ENCODE measurements around the gene ADGRB2. TPM values are rescaled to one million over a fixed set of nuclear protein-coding genes. Genes with fewer than 3 reads are reported as not detected.

Gene ADGRB2
- total RNA-seq, 1 experiment from 2014 or later = 1.1 TPM

- Histone ChIP-seq H3K36me3 (no peaks in the 10 kb centered on the region), H3K4me1 (peaks cover 13% of the 10 kb centered on the region; the same call in 1 of the 2 replicates), H3K9me3 (replicated peaks) (no peaks in the 10 kb centered on the region), H3K27me3 (peaks cover 31% of the 10 kb centered on the region), H3K4me3 (no peak overlapping the region), H3K27ac (no peak overlapping the region)
- DNase-seq = no peak
Measured at GRCh38 chr1:31768939-31769704, 5.0 kb upstream of the ADGRB2 start.

GRCh38 chr1:31768407-31768907 is 4.3 kb upstream of the ADGRB2 start:
- H3K27me3 ChIP-seq = peaks cover 33% of the 10 kb centered on the region
- H3K4me3 ChIP-seq = no peak overlapping the region
- no peak overlapping the region for H3K27ac ChIP-seq
- peaks cover 13% of the 10 kb centered on the region; the same call in 1 of the 2 replicates for H3K4me1 ChIP-seq
- no peaks in the 10 kb centered on the region for H3K9me3 ChIP-seq (replicated peaks)
- no peaks in the 10 kb centered on the region for H3K36me3 ChIP-seq
- DNase-seq = no peak

DNA sequence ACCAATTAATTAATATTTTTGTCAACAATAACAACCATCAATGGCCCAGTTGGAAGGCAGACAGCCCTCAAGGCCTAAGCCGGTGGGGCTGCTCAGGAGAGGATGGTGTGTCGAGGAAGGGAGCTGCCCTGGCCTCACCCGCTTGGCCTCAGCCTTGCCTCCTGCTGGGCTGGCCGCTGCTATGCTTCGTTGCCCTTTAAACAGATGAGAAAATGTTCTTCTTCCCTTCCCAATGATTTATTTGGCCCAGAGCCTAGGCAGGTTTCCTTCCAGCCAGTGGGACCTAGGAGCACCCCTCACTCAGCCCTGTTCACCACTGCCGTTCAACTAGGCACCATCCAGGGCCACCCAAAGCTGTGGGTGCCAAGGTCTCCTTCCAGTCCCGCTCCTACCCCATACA is 3.1 kb upstream of the ADGRB2 start:
- Histone ChIP-seq H3K36me3 (no peaks in the 10 kb centered on the region), H3K4me3 (no peak overlapping the region), H3K9me3 (replicated peaks) (no peaks in the 10 kb centered on the region), H3K27ac (no peak overlapping the region), H3K27me3 (peaks cover 35% of the 10 kb centered on the region), H3K4me1 (peaks cover 18% of the 10 kb centered on the region; the same call in 1 of the 2 replicates)
- no peak for DNase-seq

DNA sequence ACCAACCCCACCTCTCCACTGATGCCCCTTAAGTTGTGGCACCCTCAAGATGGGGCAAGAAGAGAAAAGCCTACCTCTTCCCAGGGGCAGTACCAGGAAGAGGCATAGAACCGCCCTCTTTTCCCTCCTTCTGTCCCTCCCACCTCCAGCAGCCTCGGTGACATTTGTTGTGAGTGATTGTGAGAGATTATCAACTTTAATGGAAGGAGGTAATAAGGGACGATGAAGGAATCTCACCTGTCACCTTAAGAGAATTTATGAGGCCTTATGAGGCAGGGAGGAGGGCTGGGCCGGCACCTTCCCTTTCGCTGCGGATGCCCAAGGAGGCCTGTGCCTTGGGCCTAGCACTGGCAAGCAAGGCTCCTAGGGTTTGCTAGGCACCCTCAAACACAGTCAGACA is 1.4 kb upstream of the ADGRB2 start:
- Histone ChIP-seq H3K36me3 (no peaks in the 10 kb centered on the region), H3K27ac (no peak overlapping the region), H3K4me3 (no peak overlapping the region), H3K4me1 (peaks cover 23% of the 10 kb centered on the region), H3K27me3 (peaks cover 35% of the 10 kb centered on the region), H3K9me3 (replicated peaks) (no peaks in the 10 kb centered on the region)
- no peak for DNase-seq

DNA sequence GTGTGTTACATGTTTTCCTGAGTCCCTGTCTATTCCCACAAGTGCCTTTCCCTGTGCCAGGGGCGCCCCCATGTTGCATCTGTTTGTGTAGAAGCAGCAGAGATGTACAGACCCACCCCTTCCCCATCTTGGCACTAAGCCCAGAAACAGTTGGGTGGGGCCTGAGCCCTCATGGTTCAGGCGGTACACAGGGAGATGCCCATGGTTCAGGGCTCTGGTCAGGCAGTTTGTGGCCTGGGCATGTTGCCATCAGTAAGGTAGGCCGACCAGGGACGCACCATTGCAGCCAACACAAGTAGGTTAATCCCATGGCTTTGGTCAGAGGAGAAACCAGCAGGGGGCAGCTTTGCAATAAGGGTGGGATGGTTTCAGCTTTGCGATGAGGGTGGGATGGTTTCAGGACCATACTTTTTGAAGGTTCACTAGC is 914 bp upstream of the ADGRB2 start:
- Histone ChIP-seq H3K9me3 (replicated peaks) (no peaks in the 10 kb centered on the region), H3K4me3 (no peak overlapping the region), H3K36me3 (no peaks in the 10 kb centered on the region), H3K27ac (no peak overlapping the region), H3K27me3 (peaks cover 35% of the 10 kb centered on the region), H3K4me1 (peaks cover 23% of the 10 kb centered on the region)
- peak; percentile 28 to 48 for DNase-seq

DNA sequence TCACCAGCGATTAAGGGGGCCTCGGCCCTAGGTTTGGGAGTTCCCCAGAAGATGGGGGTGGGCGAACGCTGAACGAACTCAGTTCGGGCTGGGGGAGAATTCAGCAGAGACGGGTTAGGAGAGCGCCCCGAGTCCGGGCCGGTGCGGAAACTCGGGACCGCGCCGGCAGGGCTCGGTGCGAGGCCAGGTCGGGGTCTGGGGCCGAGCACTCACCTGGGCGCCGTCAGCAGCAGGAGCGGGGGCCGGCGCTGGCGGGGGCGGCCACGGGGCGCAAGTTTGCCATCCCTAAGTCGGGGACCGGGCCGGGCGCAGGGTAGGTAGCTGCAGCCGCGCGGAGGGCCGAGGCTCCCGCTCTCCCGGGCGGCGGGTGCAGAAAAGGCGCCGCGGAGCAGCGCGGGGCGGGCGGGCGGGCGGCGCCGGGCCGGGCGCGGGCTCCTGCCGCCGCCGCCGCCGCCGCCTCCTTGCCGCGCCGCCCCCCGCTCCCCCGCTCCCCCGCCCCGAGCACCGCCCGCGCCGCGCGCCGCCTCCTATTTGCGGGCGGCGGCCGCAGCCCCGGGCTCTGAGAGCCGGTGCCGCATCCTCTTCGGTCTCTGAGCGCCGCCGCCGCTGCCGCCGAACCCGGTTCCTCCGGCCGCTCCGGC is 349 bp downstream of the ADGRB2 start:
- H3K27ac ChIP-seq = no peak overlapping the region
- H3K36me3 ChIP-seq = no peaks in the 10 kb centered on the region
- DNase-seq = no peak
- peaks cover 32% of the 10 kb centered on the region for H3K27me3 ChIP-seq
- H3K4me1 ChIP-seq = peaks cover 20% of the 10 kb centered on the region
- H3K4me3 ChIP-seq = peak overlapping the region; percentile 56
- H3K9me3 ChIP-seq (replicated peaks) = no peaks in the 10 kb centered on the region

DNA sequence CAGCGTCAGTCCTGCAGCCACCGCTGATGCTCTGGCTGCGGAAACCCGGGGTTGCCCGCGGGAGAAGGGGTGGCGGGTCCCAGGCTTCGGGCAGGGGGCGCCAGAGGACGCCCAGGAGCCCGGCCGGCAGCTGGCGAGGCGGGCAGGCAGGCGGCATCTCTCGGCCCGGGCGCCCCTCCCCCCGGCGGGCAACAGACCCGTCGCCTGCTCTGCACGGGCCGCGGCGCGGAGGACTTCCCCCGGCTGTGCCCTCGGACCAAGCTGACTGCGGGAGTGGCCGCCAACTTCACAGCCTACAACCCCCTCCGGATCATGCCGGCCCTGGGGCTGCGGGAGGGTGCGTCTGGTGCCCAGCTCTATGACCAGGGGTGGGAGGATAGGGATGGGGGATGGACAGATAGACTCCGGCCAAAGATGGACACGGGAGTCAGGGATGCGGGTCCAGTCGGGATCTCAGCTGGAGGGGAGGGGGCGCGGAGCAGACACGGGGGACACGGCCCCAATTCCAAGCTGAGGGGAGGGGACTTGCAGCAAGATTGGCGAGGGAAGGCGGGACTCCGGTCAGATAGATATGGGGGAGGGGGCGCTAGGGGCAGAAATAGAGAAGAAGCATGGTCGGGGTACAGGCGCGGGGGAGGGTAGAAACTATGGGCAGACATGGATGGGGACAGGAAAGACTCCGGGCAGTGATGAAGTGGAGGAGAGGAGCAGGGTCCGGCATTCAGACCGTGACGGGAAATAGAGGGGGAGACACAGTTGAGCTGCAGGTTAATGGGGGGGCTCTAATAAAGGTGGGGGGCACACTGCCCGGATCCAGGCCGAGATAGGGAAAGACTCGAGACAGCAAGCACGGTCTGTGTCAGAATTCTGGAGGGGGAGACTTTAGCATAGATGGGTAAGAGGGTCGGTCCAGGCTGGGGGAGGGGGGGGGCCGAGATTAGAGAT is 1.1 kb downstream of the ADGRB2 start:
- Histone ChIP-seq H3K4me1 (peaks cover 20% of the 10 kb centered on the region), H3K27ac (no peak overlapping the region), H3K4me3 (peak overlapping the region; percentile 56), H3K36me3 (no peaks in the 10 kb centered on the region), H3K27me3 (peaks cover 31% of the 10 kb centered on the region), H3K9me3 (replicated peaks) (no peaks in the 10 kb centered on the region)
- peak; percentile 75 to 80 for DNase-seq

DNA sequence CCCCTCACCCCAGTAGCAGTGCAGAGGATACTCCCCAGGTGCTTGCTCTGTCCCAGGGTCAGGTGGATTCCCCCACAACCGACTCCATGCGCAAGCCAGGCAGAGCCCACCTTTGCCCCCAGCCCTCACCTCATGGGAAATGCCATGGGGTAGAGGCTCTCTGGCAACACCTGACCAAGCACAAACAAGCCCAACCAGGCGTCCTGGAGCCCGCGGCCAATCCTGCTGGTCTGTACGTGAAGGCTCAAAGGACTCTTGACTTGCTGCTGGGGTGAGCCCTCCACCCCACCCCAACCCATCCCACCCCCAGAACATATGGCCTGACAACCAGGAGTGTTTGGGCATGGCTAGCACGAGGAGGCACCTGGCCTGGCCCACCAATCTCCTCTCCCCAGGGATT is 1.8 kb downstream of the ADGRB2 start:
- H3K27me3 ChIP-seq = peaks cover 25% of the 10 kb centered on the region; the same call in 1 of the 2 replicates
- H3K36me3 ChIP-seq = no peaks in the 10 kb centered on the region
- no peak overlapping the region for H3K4me3 ChIP-seq
- H3K4me1 ChIP-seq = peaks cover 20% of the 10 kb centered on the region
- H3K9me3 ChIP-seq (replicated peaks) = no peaks in the 10 kb centered on the region
- no peak for DNase-seq
- H3K27ac ChIP-seq = no peak overlapping the region

GRCh38 chr1:31761883-31762282 is 2.3 kb downstream of the ADGRB2 start:
- Histone ChIP-seq H3K36me3 (no peaks in the 10 kb centered on the region), H3K27me3 (peaks cover 20% of the 10 kb centered on the region; the same call in 1 of the 2 replicates), H3K4me1 (peaks cover 20% of the 10 kb centered on the region), H3K9me3 (replicated peaks) (no peaks in the 10 kb centered on the region), H3K27ac (no peak overlapping the region), H3K4me3 (no peak overlapping the region)
- DNase-seq = no peak

GRCh38 chr1:31760471-31761470 is 3.4 kb downstream of the ADGRB2 start:
- no peaks in the 10 kb centered on the region for H3K36me3 ChIP-seq

GRCh38 chr1:31759298-31760023 is 4.7 kb downstream of the ADGRB2 start:
- Histone ChIP-seq H3K27ac (no peak overlapping the region), H3K4me1 (peaks cover 34% of the 10 kb centered on the region), H3K27me3 (peaks cover 6% of the 10 kb centered on the region; the same call in 1 of the 2 replicates), H3K9me3 (replicated peaks) (no peaks in the 10 kb centered on the region), H3K36me3 (no peaks in the 10 kb centered on the region), H3K4me3 (no peak overlapping the region)
- no peak for DNase-seq

More at GRCh38 chr1:31760471-31761470, 3.4 kb downstream of the ADGRB2 start:
- Histone ChIP-seq H3K4me1 (peaks cover 26% of the 10 kb centered on the region), H3K4me3 (peak overlapping the region; percentile 73), H3K27ac (peak overlapping the region; percentile 22; the same call in 1 of the 2 replicates), H3K27me3 (peaks cover 17% of the 10 kb centered on the region; the same call in 1 of the 2 replicates), H3K9me3 (replicated peaks) (no peaks in the 10 kb centered on the region)
- DNase-seq = peak; percentile 80 to 84

- no peak for DNase-seq
- peaks cover 5% of the 10 kb centered on the region; the same call in 1 of the 2 replicates for H3K27me3 ChIP-seq
- H3K36me3 ChIP-seq = no peaks in the 10 kb centered on the region
- no peak overlapping the region for H3K4me3 ChIP-seq
- H3K27ac ChIP-seq = no peak overlapping the region
- H3K9me3 ChIP-seq (replicated peaks) = no peaks in the 10 kb centered on the region
- H3K4me1 ChIP-seq = peaks cover 40% of the 10 kb centered on the region
Measured at GRCh38 chr1:31758823-31759222, 5.3 kb downstream of the ADGRB2 start.

DNA sequence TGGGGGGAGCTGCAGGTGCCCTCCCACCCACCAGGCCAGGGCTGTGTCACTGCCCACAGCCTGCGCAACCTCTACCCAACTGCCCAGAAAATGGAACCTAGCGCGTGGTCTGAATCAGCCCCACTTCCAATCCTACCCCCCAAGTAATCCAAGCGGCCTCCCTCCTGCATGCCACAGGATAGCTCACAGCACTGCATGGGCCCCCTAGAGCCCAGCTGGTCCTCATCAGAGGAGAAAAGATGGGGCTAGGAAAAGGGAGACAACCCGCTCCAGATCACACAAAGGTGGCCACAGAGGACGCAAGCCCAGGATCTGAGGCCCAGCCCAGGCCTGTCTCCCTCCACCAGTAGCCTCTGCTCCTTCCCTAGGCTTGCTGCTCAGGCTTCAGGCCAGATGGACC is 6.2 kb downstream of the ADGRB2 start:
- H3K9me3 ChIP-seq (replicated peaks) = no peaks in the 10 kb centered on the region
- H3K4me1 ChIP-seq = peaks cover 45% of the 10 kb centered on the region
- no peak overlapping the region for H3K27ac ChIP-seq
- no peaks in the 10 kb centered on the region for H3K36me3 ChIP-seq
- H3K4me3 ChIP-seq = no peak overlapping the region
- no peaks in the 10 kb centered on the region; the same call in 1 of the 2 replicates for H3K27me3 ChIP-seq
- no peak for DNase-seq
